Vagina (tissue), 2 donors: ENCODE measurements around the gene OTOP1. TPM values are rescaled to one million over a fixed set of nuclear protein-coding genes. Genes with fewer than 3 reads are reported as not detected.
A peak's percentile ranks its signal among the peaks of the same experiment; 100 is the strongest.
"Not testable (repeated sequence)": the region's sequence is repeated elsewhere in the genome, so short reads cannot be mapped to it uniquely, and the experiment has no call there.

Experiments used
- DNase-seq, 2 donors: peaks; one replicate each; pipeline ENCODE4 v3.0.0-alpha.2; 2017; ENCODE audit errors: extremely low spot score in 2 of 2
- H3K27ac ChIP-seq: fragments of 200-600 bp; sonication (generic); one replicate; pipeline ENCODE4 v1.5.1; 2019
- H3K27me3 ChIP-seq: fragments of 200-600 bp; sonication (generic); one replicate; pipeline ENCODE4 v1.5.1; 2019
- H3K36me3 ChIP-seq, 2 donors: fragments of 200-600 bp; sonication (generic); one replicate each; pipeline ENCODE4 v1.5.1; 2017 to 2019
- H3K4me1 ChIP-seq: fragments of 200-600 bp; sonication (generic); one replicate; pipeline ENCODE4 v1.5.1; 2019
- H3K4me3 ChIP-seq, 2 donors: fragments of 200-600 bp; sonication (generic); 1 replicate in 1 of 2; 2 replicates in 1 of 2; pipeline ENCODE4 v1.5.1; 2016 to 2019
- H3K9me3 ChIP-seq: fragments of 200-600 bp; sonication (generic); one replicate; pipeline ENCODE4 v1.5.1; 2019
- POLR2A ChIP-seq, 2 donors: fragments of 450-650 bp; IDR thresholded peaks; one replicate each; pipeline ENCODE4 v1.6.1; 2017; ENCODE audit warnings: antibody characterized with exemption in 2 of 2, mild to moderate bottlenecking in 2 of 2, moderate library complexity in 2 of 2
- POLR2AphosphoS5 ChIP-seq, 2 donors: sonication (generic); formaldehyde crosslinking; IDR thresholded peaks; one replicate each; pipeline ENCODE4 v1.9.0; 2017; ENCODE audit warnings: antibody characterized with exemption in 2 of 2, mild to moderate bottlenecking in 2 of 2, low read depth in 1 of 2; ENCODE audit not compliant: insufficient read depth in 1 of 2
- intact Hi-C: fragments of 100-400 bp; cut with DNase I; formaldehyde crosslinking; loops from one replicate; pipeline ENCODE4 v1.15.1; 2023
- total RNA-seq: library from RNA; depleted of rRNA; stranded (reverse); fragments of >200 nt; gene quantifications from one replicate; pipeline ENCODE4 v1.2.3, GENCODE V29; 2016
- TF ChIP-seq, protein P1 (sequence below), 3 experiments: fragments of 450-650 bp in 2 of 3; fragments of 200-600 bp in 1 of 3; sonication (generic) in 1 of 3; IDR thresholded peaks; one replicate each; pipeline ENCODE4 v1.5.1; 2017 to 2019; ENCODE audit warnings: antibody characterized with exemption in 3 of 3, mild to moderate bottlenecking in 2 of 3, moderate library complexity in 2 of 3

Gene OTOP1
- total RNA-seq, 1 donor from 2014 or later = not detected

DNA sequence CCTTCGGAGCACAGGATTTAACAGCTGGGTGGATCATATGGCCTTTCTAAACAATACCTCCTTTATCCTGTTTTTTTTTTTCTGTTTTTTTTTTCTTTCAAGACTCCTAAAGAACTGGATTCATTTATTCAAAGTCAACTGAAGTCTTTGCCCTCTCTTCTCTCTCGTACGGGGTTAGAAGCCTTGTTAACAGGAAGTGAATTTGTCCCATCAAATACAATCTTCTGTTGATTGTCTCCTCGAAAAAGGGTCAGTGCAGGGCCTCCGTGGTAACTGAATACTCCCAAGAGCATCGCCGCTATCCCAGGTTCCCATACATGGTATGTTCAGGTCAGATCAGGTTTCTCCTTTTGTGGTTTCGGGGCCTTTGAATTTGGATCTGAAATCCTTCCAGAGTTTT lies 23.1 kb upstream of the OTOP1 start:
- H3K27me3 ChIP-seq = no peaks in the 10 kb centered on the region
- peaks cover 0 to 14% of the 10 kb centered on the region in 2 donors for H3K36me3 ChIP-seq
- no peaks in the 10 kb centered on the region for H3K9me3 ChIP-seq
- H3K4me3 ChIP-seq = no peak overlapping the region
- DNase-seq = no peak
- no peak for TF ChIP-seq POLR2A (IDR thresholded peaks at IDR 0.05)
- TF ChIP-seq POLR2AphosphoS5 (IDR thresholded peaks at IDR 0.05; ENCODE audit: insufficient read depth in 1 of 2, low read depth in 1 of 2) = no peak
- TF ChIP-seq, protein P1, sequence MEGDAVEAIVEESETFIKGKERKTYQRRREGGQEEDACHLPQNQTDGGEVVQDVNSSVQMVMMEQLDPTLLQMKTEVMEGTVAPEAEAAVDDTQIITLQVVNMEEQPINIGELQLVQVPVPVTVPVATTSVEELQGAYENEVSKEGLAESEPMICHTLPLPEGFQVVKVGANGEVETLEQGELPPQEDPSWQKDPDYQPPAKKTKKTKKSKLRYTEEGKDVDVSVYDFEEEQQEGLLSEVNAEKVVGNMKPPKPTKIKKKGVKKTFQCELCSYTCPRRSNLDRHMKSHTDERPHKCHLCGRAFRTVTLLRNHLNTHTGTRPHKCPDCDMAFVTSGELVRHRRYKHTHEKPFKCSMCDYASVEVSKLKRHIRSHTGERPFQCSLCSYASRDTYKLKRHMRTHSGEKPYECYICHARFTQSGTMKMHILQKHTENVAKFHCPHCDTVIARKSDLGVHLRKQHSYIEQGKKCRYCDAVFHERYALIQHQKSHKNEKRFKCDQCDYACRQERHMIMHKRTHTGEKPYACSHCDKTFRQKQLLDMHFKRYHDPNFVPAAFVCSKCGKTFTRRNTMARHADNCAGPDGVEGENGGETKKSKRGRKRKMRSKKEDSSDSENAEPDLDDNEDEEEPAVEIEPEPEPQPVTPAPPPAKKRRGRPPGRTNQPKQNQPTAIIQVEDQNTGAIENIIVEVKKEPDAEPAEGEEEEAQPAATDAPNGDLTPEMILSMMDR (IDR thresholded peaks at IDR 0.05) = no peak
- no peak overlapping the region for H3K27ac ChIP-seq
- intact Hi-C loops = no loop called here
- H3K4me1 ChIP-seq = peaks cover 28% of the 10 kb centered on the region

DNA sequence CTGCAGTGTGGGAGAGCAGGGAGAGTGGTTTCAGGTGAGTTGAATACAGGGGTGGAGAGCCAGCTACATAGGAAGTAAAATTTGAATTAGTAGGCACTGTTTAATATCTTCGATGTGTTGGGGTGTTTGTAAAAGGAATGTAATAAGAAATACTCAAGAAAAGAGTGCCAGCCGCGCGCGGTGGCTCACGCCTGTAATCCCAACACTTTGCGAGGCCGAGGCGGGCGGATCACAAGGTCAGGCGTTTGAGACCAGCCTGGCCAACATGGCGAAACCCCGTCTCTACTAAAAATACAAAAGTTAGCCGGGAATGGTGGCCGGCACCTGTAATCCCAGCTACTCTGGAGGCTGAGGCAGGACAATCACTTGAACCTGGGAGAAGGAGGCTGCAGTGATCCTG lies 22.6 kb upstream of the OTOP1 start:
- H3K4me3 ChIP-seq, H3K9me3 ChIP-seq, H3K27ac ChIP-seq, DNase-seq, intact Hi-C loops, H3K27me3 ChIP-seq: not testable (repeated sequence)
- Histone ChIP-seq H3K4me1 (peaks cover 28% of the 10 kb centered on the region), H3K36me3 (peaks cover 0 to 19% of the 10 kb centered on the region in 2 donors)

DNA sequence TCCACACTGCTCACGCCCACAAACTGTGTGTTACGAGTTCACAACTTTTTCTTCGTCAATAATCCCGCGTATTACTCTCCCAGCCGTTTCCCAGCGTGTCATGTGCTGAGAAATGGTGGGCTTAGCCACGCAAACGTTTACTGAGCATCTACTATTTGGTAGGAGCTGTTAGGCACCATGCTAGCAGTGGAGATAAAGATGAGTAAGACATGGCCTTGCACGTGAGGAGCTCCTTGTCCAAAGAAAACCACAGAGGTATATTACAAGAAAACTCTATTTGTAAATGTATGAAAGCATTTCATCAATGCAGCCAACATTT lies 22.1 kb upstream of the OTOP1 start:
- Histone ChIP-seq H3K4me1 (peaks cover 28% of the 10 kb centered on the region), H3K27me3 (no peaks in the 10 kb centered on the region), H3K27ac (peak overlapping the region; percentile 92), H3K4me3 (peak overlapping the region; percentile 65 to 73), H3K36me3 (peaks cover 0 to 23% of the 10 kb centered on the region in 2 donors), H3K9me3 (no peaks in the 10 kb centered on the region)
- DNase-seq = no peak
- intact Hi-C loops = no loop called here
- TF ChIP-seq, protein P1 (IDR thresholded peaks at IDR 0.05) = no peak
- no peak for TF ChIP-seq POLR2A (IDR thresholded peaks at IDR 0.05)
- TF ChIP-seq POLR2AphosphoS5 (IDR thresholded peaks at IDR 0.05; ENCODE audit: insufficient read depth in 1 of 2, low read depth in 1 of 2) = no peak

DNA sequence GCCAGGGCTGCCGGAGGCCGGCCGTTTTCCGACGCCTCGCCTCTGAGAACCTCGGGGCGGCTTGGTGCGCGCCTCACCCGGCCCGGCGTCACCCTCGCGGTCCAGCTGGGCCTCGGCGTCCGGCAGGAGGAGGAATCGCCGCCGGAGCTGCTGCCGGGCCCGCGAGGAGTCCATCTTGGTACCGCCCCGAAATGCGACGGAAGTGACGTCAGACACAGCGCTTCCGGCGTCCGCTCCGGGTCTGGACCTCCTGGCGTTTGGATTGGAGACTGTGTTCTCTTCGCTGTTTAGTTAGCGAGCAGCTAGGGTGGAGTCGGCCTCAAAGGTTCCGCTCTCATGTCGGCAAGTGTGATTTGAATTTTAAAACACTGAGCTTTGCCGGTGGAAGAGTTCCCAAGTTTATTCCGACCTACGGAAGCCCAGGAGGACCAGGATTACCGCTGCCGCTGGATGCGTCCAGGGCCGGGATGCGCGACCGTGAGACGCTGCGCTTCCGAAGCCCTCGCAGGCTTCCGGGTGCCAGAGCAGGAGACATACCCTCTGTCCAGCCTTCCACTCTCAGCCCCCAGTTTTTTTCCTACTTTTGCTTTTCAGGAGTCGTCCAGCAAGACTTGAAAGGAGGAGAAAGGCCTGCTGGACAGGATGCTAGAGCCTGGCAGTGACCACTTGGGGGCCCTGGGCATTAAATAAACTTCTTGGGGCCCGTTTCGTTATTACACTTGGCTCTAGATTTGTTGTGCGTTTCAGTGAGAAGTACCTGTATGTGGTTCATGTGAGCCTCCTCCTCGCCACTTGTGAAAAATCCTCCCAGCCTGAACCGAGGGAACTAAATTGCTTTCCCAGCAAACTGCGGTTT lies 21.5 kb upstream of the OTOP1 start, which contains the start of gene TMEM128:
Gene TMEM128 (minus strand): TSS at position 195 of the 856 bp plus-strand sequence. CDS start 21 bp downstream, at position 174.
- peak in 1 of 2 donors; percentile 95 for DNase-seq
- H3K9me3 ChIP-seq = no peaks in the 10 kb centered on the region
- peaks cover 0 to 29% of the 10 kb centered on the region in 2 donors for H3K36me3 ChIP-seq
- no peaks in the 10 kb centered on the region for H3K27me3 ChIP-seq
- intact Hi-C loops = no loop called here
- peak; percentile 86 to 96 for TF ChIP-seq POLR2AphosphoS5 (IDR thresholded peaks at IDR 0.05; ENCODE audit: insufficient read depth in 1 of 2, low read depth in 1 of 2)
- peak in 1 of 2 donors; percentile 53 for TF ChIP-seq POLR2A (IDR thresholded peaks at IDR 0.05)
- TF ChIP-seq, protein P1 (IDR thresholded peaks at IDR 0.05) = peak in 1 of 3 experiments; percentile 23
- H3K27ac ChIP-seq = peak within 1 kb of the TSS; percentile 92
- H3K4me1 ChIP-seq = peaks cover 28% of the 10 kb centered on the region
- H3K4me3 ChIP-seq = peak within 1 kb of the TSS; percentile 65 to 73

DNA sequence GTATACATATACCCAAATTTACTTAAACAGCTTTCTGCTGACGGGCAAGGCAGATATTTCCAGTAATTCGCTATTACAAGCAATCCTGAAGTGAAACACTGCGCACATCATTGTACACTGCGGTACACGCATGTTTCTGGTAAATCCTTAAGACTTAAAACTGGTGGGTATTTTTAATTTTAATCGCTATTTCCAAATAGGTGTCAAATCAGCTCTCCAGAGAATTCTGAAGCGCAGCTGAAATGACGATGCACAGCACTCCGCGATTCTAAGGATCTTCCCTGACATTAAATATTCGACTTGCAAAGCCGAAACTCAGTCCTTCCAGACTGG lies 20.9 kb upstream of the OTOP1 start:
- H3K9me3 ChIP-seq = no peaks in the 10 kb centered on the region
- no peaks in the 10 kb centered on the region for H3K27me3 ChIP-seq
- DNase-seq = no peak
- peak overlapping the region; percentile 65 to 73 for H3K4me3 ChIP-seq
- peak overlapping the region; percentile 92 for H3K27ac ChIP-seq
- intact Hi-C loops = no loop called here
- TF ChIP-seq, protein P1 (IDR thresholded peaks at IDR 0.05) = no peak
- TF ChIP-seq POLR2A (IDR thresholded peaks at IDR 0.05) = no peak
- TF ChIP-seq POLR2AphosphoS5 (IDR thresholded peaks at IDR 0.05; ENCODE audit: insufficient read depth in 1 of 2, low read depth in 1 of 2) = no peak
- peaks cover 28% of the 10 kb centered on the region for H3K4me1 ChIP-seq
- H3K36me3 ChIP-seq = peaks cover 0 to 31% of the 10 kb centered on the region in 2 donors
